Mucosa of rectum (tissue), 2 donors: ENCODE results near the gene FAM227B.

Experiments used
- H3K27ac ChIP-seq, 2 donors: one replicate each; pipeline ENCODE4 v1.7.0; 2013; ENCODE audit warnings: inconsistent platforms in 2 of 2, low read depth in 2 of 2, low read length in 2 of 2
- H3K27me3 ChIP-seq, 2 donors: one replicate each; pipeline ENCODE4 v1.7.0; 2013; ENCODE audit warnings: low read length in 2 of 2; ENCODE audit not compliant: control insufficient read depth in 2 of 2, insufficient read depth in 2 of 2
- H3K36me3 ChIP-seq, 2 donors: one replicate each; pipeline ENCODE4 v1.7.0; 2013; ENCODE audit warnings: low read length in 2 of 2; ENCODE audit not compliant: control insufficient read depth in 2 of 2, insufficient read depth in 2 of 2
- H3K4me1 ChIP-seq, 2 donors: one replicate each; pipeline ENCODE4 v1.7.0; 2013; ENCODE audit warnings: low read length in 2 of 2, mild to moderate bottlenecking in 1 of 2; ENCODE audit not compliant: control insufficient read depth in 2 of 2, insufficient read depth in 2 of 2
- H3K4me3 ChIP-seq, 2 donors: one replicate each; pipeline ENCODE4 v1.7.0; 2013; ENCODE audit warnings: low read length in 2 of 2
- H3K9ac ChIP-seq, 2 donors: one replicate each; pipeline ENCODE4 v1.7.0; 2013; ENCODE audit warnings: low read length in 2 of 2, low read depth in 1 of 2, mild to moderate bottlenecking in 1 of 2
- H3K9me3 ChIP-seq, 2 donors: one replicate each; pipeline ENCODE4 v1.7.0; 2013; ENCODE audit warnings: low read length in 2 of 2; ENCODE audit not compliant: control insufficient read depth in 2 of 2
- donor health status: healthy.
- donor health status: Normal muscosa, but diverticular disease.

FAM227B gene

GRCh38 chr15:49460411-49460941 is 160.1 kb downstream of the FAM227B start:
- Histone ChIP-seq H3K27me3 (no peaks in the 10 kb centered on the region), H3K4me3 (no peak overlapping the region), H3K27ac (no peak overlapping the region)

GRCh38 chr15:49458145-49458544 is 162.5 kb downstream of the FAM227B start:
- Histone ChIP-seq H3K4me1 (no peaks in the 10 kb centered on the region), H3K27me3 (no peaks in the 10 kb centered on the region), H3K27ac (no peak overlapping the region), H3K4me3 (no peak overlapping the region), H3K36me3 (no peaks in the 10 kb centered on the region), H3K9ac (no peak overlapping the region), H3K9me3 (no peaks in the 10 kb centered on the region)

More at GRCh38 chr15:49460411-49460941, 160.1 kb downstream of the FAM227B start:
- Histone ChIP-seq H3K4me1 (no peaks in the 10 kb centered on the region), H3K9me3 (no peaks in the 10 kb centered on the region), H3K9ac (no peak overlapping the region), H3K36me3 (no peaks in the 10 kb centered on the region)

- Histone ChIP-seq H3K36me3 (no peaks in the 10 kb centered on the region), H3K4me1 (no peaks in the 10 kb centered on the region), H3K27ac (no peak overlapping the region), H3K27me3 (no peaks in the 10 kb centered on the region), H3K9ac (no peak overlapping the region), H3K9me3 (no peaks in the 10 kb centered on the region), H3K4me3 (no peak overlapping the region)
These were observed 164.5 kb downstream of the FAM227B start for GRCh38 chr15:49456166-49456565.

- H3K27me3 ChIP-seq, result no peaks in the 10 kb centered on the region
- H3K9ac ChIP-seq, result no peak overlapping the region
- H3K27ac ChIP-seq, result no peak overlapping the region
- no peaks in the 10 kb centered on the region for H3K36me3 ChIP-seq
- H3K9me3 ChIP-seq, result no peaks in the 10 kb centered on the region
- no peak overlapping the region for H3K4me3 ChIP-seq
- no peaks in the 10 kb centered on the region for H3K4me1 ChIP-seq
These were observed 168.0 kb downstream of the FAM227B start for GRCh38 chr15:49452595-49452994.

- Histone ChIP-seq H3K27ac (no peak overlapping the region), H3K4me3 (no peak overlapping the region), H3K4me1 (peaks cover 0 to 2% of the 10 kb centered on the region in 2 donors), H3K27me3 (no peaks in the 10 kb centered on the region), H3K36me3 (no peaks in the 10 kb centered on the region), H3K9me3 (no peaks in the 10 kb centered on the region), H3K9ac (no peak overlapping the region)
These were observed 178.8 kb downstream of the FAM227B start for GRCh38 chr15:49441816-49442215.

GRCh38 chr15:49441356-49441755 is 179.3 kb downstream of the FAM227B start:
- Histone ChIP-seq H3K27me3 (no peaks in the 10 kb centered on the region), H3K4me3 (no peak overlapping the region), H3K4me1 (peaks cover 0 to 2% of the 10 kb centered on the region in 2 donors), H3K27ac (no peak overlapping the region), H3K9ac (no peak overlapping the region), H3K9me3 (no peaks in the 10 kb centered on the region), H3K36me3 (no peaks in the 10 kb centered on the region)

GRCh38 chr15:49439678-49440395 is 180.8 kb downstream of the FAM227B start:
- Histone ChIP-seq H3K36me3 (no peaks in the 10 kb centered on the region), H3K27ac (no peak overlapping the region), H3K9ac (no peak overlapping the region), H3K4me1 (peaks cover 0 to 2% of the 10 kb centered on the region in 2 donors), H3K9me3 (no peaks in the 10 kb centered on the region), H3K4me3 (no peak overlapping the region), H3K27me3 (no peaks in the 10 kb centered on the region)

- no peak overlapping the region for H3K27ac ChIP-seq
- H3K36me3 ChIP-seq, result no peaks in the 10 kb centered on the region
- no peak overlapping the region for H3K9ac ChIP-seq
- no peaks in the 10 kb centered on the region for H3K27me3 ChIP-seq
- H3K4me1 ChIP-seq, result peaks cover 0 to 2% of the 10 kb centered on the region in 2 donors
- H3K9me3 ChIP-seq, result no peaks in the 10 kb centered on the region
- no peak overlapping the region for H3K4me3 ChIP-seq
These were observed 181.5 kb downstream of the FAM227B start for GRCh38 chr15:49438962-49439631.

GRCh38 chr15:49436751-49437150 is 183.9 kb downstream of the FAM227B start:
- H3K9me3 ChIP-seq, result no peaks in the 10 kb centered on the region
- no peak overlapping the region for H3K9ac ChIP-seq
- H3K4me3 ChIP-seq, result no peak overlapping the region
- peaks cover 0 to 2% of the 10 kb centered on the region in 2 donors for H3K4me1 ChIP-seq
- H3K27me3 ChIP-seq, result no peaks in the 10 kb centered on the region
- H3K27ac ChIP-seq, result no peak overlapping the region
- H3K36me3 ChIP-seq, result no peaks in the 10 kb centered on the region

- H3K9ac ChIP-seq, result no peak overlapping the region
- no peaks in the 10 kb centered on the region for H3K36me3 ChIP-seq
- no peaks in the 10 kb centered on the region for H3K27me3 ChIP-seq
- no peak overlapping the region for H3K27ac ChIP-seq
- H3K4me3 ChIP-seq, result no peak overlapping the region
- H3K4me1 ChIP-seq, result peaks cover 0 to 2% of the 10 kb centered on the region in 2 donors
- no peaks in the 10 kb centered on the region for H3K9me3 ChIP-seq
These were observed 185.4 kb downstream of the FAM227B start for GRCh38 chr15:49435174-49435573.
